ENCODE results near the gene GPR137. TPM values are rescaled to one million over a fixed set of nuclear protein-coding genes. Genes with fewer than 3 reads are reported as not detected.

The GPR137 gene
- total and polyA plus RNA-seq, 2 experiments from 2014 or later, result 16.3 to 32.5 TPM

DNA sequence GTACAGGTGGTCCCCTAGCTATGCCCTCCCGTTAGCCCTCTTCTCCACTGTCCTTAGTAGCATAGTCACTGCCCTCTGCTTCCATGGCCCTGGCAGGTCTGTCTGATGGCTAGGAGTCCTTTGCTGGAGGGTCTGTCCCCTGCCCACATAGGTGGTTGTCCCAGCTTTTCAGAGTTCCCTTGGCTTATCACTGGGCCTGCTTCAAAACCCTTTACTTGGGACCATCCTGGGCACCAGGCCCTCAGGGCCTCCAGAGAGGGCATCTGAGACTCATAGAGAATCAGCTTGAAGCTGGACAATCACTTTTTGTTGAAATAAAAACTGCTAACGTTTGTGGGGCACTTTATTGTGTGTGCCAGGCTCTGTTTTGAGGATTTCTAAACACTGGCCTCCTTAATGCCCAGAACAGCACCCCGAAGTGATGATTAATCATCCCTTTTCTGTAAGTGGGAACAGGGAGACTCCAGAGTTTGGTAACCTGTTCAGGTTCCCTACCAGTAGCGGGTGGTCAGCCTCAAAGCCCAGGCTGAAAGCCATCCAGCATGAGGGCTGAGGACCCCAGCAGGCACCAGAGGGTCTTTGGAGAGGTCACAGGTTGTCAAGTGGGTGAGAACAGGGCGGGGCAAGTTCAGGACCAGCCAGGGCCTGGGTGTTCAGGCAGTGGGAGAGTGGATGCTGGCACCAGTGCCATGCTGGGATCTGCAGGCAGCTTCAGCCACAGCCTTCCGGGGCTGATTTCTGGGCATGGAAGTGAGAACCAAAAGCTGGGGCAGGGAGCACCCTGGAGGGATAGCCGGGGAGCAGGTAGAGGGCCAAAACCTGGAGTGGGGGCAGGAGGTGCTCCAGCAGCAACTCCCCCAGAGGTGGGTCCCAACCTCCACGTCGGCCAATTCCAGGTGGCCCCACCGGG, 5.0 kb downstream of the GPR137 start:
- Histone ChIP-seq H3K4me3 (peak overlapping the region; percentile 59), H2AFZ (no peak overlapping the region), H3K36me3 (ENCODE audit: insufficient read depth) (no peaks in the 10 kb centered on the region), H3K9me2 (ENCODE audit: insufficient read depth) (no peaks in the 10 kb centered on the region), H3K27me3 (ENCODE audit: insufficient read depth) (peaks cover 78% of the 10 kb centered on the region), H3K4me1 (ENCODE audit: insufficient read depth) (peaks cover 2% of the 10 kb centered on the region; the same call in 1 of the 2 replicates), H4K20me1 (replicated peaks; ENCODE audit: insufficient read depth) (peaks cover 8% of the 10 kb centered on the region), H3K79me2 (replicated peaks; ENCODE audit: insufficient read depth) (no peaks in the 10 kb centered on the region), H3K27ac (ENCODE audit: low read depth) (no peak overlapping the region), H3F3A (replicated peaks; ENCODE audit: low read depth) (peaks cover 7% of the 10 kb centered on the region; the same call in 1 of the 2 replicates), H3K4me2 (peak overlapping the region; percentile 78)
- Mint-ChIP-seq H3K4me3 (peak overlapping the region; percentile 69), H3K36me3 (ENCODE audit: low read depth) (no peaks in the 10 kb centered on the region; the same call in 2 of the 3 replicates), H3K9me3 (no peaks in the 10 kb centered on the region; the same call in 1 of the 3 replicates), H3K27ac (no peak overlapping the region), H3K27me3 (ENCODE audit: insufficient read depth, low read depth, poor library complexity) (peaks cover 70% of the 10 kb centered on the region), H3K4me1 (peaks cover 11% of the 10 kb centered on the region)
- TF ChIP-seq NANOG (IDR thresholded peaks at IDR 0.05; ENCODE audit: borderline replicate concordance), result no peak
- TF ChIP-seq EZH2 (IDR thresholded peaks at IDR 0.05; ENCODE audit: low read depth, unreplicated experiment), result peak; percentile 24
- ATAC-seq (peak; percentile 16), DNase-seq (ENCODE audit: low spot score) (peak; percentile 44)

DNA sequence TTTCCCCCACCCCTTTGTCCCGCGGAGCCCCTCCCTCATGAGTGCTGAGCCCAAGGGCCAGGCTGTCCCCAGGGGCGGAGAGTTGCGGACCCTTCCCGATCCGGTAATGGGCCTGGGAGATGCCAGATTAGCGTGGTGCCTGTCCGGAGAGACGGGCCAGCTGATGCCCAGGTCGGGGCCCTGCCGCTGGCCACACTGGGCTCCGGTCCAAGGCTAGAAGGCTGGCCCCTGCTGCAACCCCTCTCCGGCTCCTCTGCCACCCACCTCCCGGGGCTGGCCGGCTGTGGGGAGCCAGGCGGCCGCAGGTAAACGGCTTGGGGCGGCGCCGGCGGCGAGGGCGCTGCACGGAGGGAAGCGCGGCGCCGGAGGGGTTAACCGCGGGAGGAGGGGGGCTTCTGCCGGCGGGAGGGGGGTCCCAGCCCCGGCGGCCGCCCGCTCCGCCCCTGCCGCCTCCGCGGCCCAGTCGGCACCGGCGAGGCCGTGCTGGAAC, 5.7 kb downstream of the GPR137 start, which contains the start of gene KCNK4:
KCNK4 (plus strand) TSS at position 41 of the 490 bp plus-strand sequence. CDS start 1,717 bp downstream, outside the sequence.
- Histone ChIP-seq H3K36me3 (ENCODE audit: insufficient read depth) (no peaks in the 10 kb centered on the region), H3K9me2 (ENCODE audit: insufficient read depth) (no peaks in the 10 kb centered on the region), H3K79me2 (replicated peaks; ENCODE audit: insufficient read depth) (no peaks in the 10 kb centered on the region), H3K27me3 (ENCODE audit: insufficient read depth) (peaks cover 83% of the 10 kb centered on the region), H4K20me1 (replicated peaks; ENCODE audit: insufficient read depth) (peaks cover 13% of the 10 kb centered on the region), H3F3A (replicated peaks; ENCODE audit: low read depth) (peaks cover 9% of the 10 kb centered on the region; the same call in 1 of the 2 replicates), H3K4me2 (peak within 1 kb of the TSS; percentile 78), H3K4me3 (peak within 1 kb of the TSS; percentile 59), H3K27ac (ENCODE audit: low read depth) (no peak within 1 kb of the TSS), H3K4me1 (ENCODE audit: insufficient read depth) (peaks cover 2% of the 10 kb centered on the region; the same call in 1 of the 2 replicates), H2AFZ (no peak within 1 kb of the TSS)
- peak within 1 kb of the TSS; percentile 69 for H3K4me3 Mint-ChIP-seq
- H3K4me1 Mint-ChIP-seq, result peaks cover 9% of the 10 kb centered on the region
- TF ChIP-seq, protein P1, sequence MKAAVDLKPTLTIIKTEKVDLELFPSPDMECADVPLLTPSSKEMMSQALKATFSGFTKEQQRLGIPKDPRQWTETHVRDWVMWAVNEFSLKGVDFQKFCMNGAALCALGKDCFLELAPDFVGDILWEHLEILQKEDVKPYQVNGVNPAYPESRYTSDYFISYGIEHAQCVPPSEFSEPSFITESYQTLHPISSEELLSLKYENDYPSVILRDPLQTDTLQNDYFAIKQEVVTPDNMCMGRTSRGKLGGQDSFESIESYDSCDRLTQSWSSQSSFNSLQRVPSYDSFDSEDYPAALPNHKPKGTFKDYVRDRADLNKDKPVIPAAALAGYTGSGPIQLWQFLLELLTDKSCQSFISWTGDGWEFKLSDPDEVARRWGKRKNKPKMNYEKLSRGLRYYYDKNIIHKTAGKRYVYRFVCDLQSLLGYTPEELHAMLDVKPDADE (IDR thresholded peaks at IDR 0.05), result no peak
- TF ChIP-seq EZH2 (IDR thresholded peaks at IDR 0.05; ENCODE audit: low read depth, unreplicated experiment) (peak; percentile 87), ZNF114 (CRISPR knock-in tag; IDR thresholded peaks at IDR 0.05) (no peak), EZH2phosphoT487 (IDR thresholded peaks at IDR 0.05; ENCODE audit: unreplicated experiment) (peak; percentile 64)
- H3K27ac Mint-ChIP-seq, result no peak within 1 kb of the TSS
- no peaks in the 10 kb centered on the region; the same call in 1 of the 3 replicates for H3K9me3 Mint-ChIP-seq
- ATAC-seq (peak; percentile 57), DNase-seq (ENCODE audit: low spot score) (peak; percentile 54)
- H3K27me3 Mint-ChIP-seq (ENCODE audit: insufficient read depth, low read depth, poor library complexity), result peaks cover 74% of the 10 kb centered on the region
- H3K36me3 Mint-ChIP-seq (ENCODE audit: low read depth), result no peaks in the 10 kb centered on the region; the same call in 2 of the 3 replicates

Measured in GM23338 (cell line).